Activated CD4-positive, alpha-beta T cell treated with anti-CD3 and anti-CD28 coated beads for 36 hours (primary cell): ENCODE results near the gene U2AF2. TPM values are rescaled to one million over a fixed set of nuclear protein-coding genes. Genes with fewer than 3 reads are reported as not detected.

Source experiments
- ATAC-seq: fragments of 200-7000 bp; cut with Tn5 transposase; one replicate; pipeline ENCODE4 v1.10.0; 2021; ENCODE audit warnings: mild to moderate bottlenecking, moderate library complexity
- CTCF ChIA-PET: fragments of 350-600 bp; sonication (Branson Sonifier 250); formaldehyde crosslinking; loops from one replicate; lab custom pipeline; 2021; ENCODE audit warnings: antibody characterized with exemption; lab: Charles Lee
- POLR2A ChIA-PET: fragments of 350-600 bp; sonication (Branson Sonifier 250); formaldehyde crosslinking; loops from one replicate; lab custom pipeline; 2021; ENCODE audit warnings: antibody characterized with exemption, inconsistent platforms; lab: Charles Lee
- DNase-seq: peaks from one replicate; pipeline ENCODE4 v3.0.0-alpha.2; 2020
- H3K27ac Mint-ChIP-seq: one replicate; pipeline ENCODE4 v1.8.0; 2021; ENCODE audit warnings: mixed read lengths
- H3K27me3 Mint-ChIP-seq: one replicate; pipeline ENCODE4 v1.8.0; 2021; ENCODE audit warnings: mixed read lengths
- H3K36me3 Mint-ChIP-seq: one replicate; pipeline ENCODE4 v1.8.0; 2021; ENCODE audit warnings: low read depth, mixed read lengths
- H3K4me1 Mint-ChIP-seq: one replicate; pipeline ENCODE4 v1.8.0; 2021; ENCODE audit warnings: mixed read lengths
- H3K4me3 Mint-ChIP-seq: one replicate; pipeline ENCODE4 v1.8.0; 2021; ENCODE audit warnings: mild to moderate bottlenecking, moderate library complexity, mixed read lengths
- H3K9me3 Mint-ChIP-seq: one replicate; pipeline ENCODE4 v1.8.0; 2021; ENCODE audit warnings: low read depth, mixed read lengths
- intact Hi-C, 2 experiments: fragments of 100-400 bp; cut with DNase I in 1 of 2; cut with micrococcal nuclease in 1 of 2; formaldehyde crosslinking; loops; one replicate each; pipeline versions ENCODE4 v1.14.2 to v1.15.1; 2022 to 2024; cut with DNase I, micrococcal nuclease
- total RNA-seq, 2 experiments: library from RNA; stranded (reverse); gene quantifications; one replicate each; pipeline ENCODE4 v1.2.3, GENCODE V29; 2021

The U2AF2 gene
- total RNA-seq, 2 experiments from 2014 or later: 252 to 292 TPM

DNA sequence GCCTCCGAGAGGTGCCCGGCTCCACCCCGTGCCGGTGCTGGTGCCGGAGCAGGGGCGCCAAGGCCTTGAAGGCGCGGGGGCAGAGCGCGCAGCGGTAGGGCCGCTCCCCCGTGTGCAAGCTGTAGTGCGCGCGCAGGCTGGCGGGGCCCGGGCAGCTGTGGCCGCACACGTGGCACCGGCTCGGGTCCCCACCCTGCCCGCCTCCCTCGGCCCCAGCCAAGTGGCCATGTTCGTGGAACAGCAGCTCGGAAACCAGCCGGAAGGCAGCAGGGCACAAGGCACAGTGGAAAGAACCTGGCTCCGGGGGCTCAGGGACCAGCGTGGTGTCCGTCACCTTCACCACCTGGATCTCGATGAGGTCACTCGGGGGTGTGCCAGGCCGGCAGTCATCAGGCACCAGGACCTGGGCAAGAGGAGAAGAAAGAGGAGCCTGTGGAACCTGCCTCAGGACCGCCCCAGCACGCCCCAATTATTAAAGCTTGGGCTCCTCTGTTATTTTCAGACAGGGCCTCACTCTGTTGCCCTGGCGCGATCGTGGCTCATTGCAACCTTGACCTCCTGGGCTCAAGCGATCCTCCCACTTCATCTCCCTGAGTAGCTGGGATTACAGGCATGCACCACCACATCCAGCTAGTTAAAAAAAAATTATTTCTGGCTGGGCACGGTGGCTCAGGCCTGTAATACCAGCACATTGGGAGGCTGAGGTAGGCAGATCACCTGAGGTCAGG lies 32.4 kb upstream of the U2AF2 start:
- no peak for DNase-seq
- POLR2A ChIA-PET: no interaction called here

DNA sequence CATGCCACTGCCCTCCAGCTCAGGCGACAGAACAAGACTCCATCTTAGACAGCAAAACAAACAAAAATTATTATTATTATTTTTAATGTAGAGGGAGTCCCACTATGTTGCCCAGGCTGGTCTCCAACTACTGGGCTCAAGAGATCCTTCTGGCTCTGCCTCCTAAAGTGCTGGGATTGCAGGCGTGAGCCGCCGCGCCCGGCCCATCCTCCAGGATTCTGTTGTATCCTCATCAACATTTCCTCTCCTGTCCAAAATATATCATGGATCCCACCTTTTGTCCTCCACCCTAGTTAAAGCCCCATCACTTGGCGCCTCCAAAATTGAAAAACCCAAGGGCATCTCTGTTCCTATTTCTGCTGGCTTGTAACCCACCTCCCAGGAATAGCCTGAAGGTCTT lies 31.7 kb upstream of the U2AF2 start:
- Mint-ChIP-seq H3K27me3 (no peaks in the 10 kb centered on the region), H3K36me3 (peaks cover 14% of the 10 kb centered on the region), H3K9me3 (no peaks in the 10 kb centered on the region), H3K4me1 (peaks cover 56% of the 10 kb centered on the region), H3K27ac (no peak overlapping the region), H3K4me3 (no peak overlapping the region)
- DNase-seq: no peak
- CTCF ChIA-PET: interaction anchor here (0.8 to 1.7 kb wide), 4 partner anchors 8 to 119 kb away, joined by 3 to 6 read pairs (median 4); no protein-coding TSS in a partner anchor
- no peak for ATAC-seq
- intact Hi-C loops: no loop called here
- POLR2A ChIA-PET: no interaction called here

More for the DNA sequence above, 32.4 kb upstream of the U2AF2 start:
- Mint-ChIP-seq H3K36me3 (peaks cover 17% of the 10 kb centered on the region), H3K27me3 (no peaks in the 10 kb centered on the region), H3K27ac (no peak overlapping the region), H3K4me1 (peaks cover 56% of the 10 kb centered on the region), H3K9me3 (no peaks in the 10 kb centered on the region), H3K4me3 (no peak overlapping the region)
- no peak for ATAC-seq
- CTCF ChIA-PET: interaction anchor here (0.6 to 1.7 kb wide), 5 partner anchors 9 to 479 kb away, joined by 3 to 6 read pairs (median 5); no protein-coding TSS in a partner anchor
- intact Hi-C loops: no loop called here

DNA sequence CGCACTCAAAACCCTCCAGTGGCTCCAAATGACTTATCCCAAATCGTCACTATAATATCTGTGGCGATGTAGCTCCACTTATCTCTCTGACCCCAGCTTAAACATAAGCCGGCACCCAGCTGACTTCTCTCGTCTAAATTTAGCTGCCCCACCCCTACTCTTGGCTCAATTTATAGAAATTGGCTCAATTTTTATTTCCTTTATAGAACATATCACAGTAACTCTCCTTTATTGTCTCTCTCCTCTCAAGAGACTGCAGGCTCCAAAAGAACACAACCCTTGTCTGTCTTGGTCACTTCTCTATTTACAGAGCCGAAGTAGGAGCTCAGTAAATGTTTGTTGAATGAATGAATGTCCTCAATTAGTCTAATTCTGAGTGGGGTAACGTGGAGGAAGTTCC lies 31.3 kb upstream of the U2AF2 start:
- H3K4me1 Mint-ChIP-seq: peaks cover 56% of the 10 kb centered on the region
- H3K27ac Mint-ChIP-seq: no peak overlapping the region
- POLR2A ChIA-PET: interaction anchor here (1.2 kb wide), 1 partner anchor 16 kb away, joined by 4 read pairs; no protein-coding TSS in a partner anchor
- CTCF ChIA-PET: interaction anchor here (1.4 to 1.7 kb wide), 4 partner anchors 8 to 119 kb away, joined by 4 to 7 read pairs (median 6); no protein-coding TSS in a partner anchor
- intact Hi-C loops: no loop called here
- H3K36me3 Mint-ChIP-seq: peaks cover 13% of the 10 kb centered on the region
- no peaks in the 10 kb centered on the region for H3K9me3 Mint-ChIP-seq
- peak overlapping the region; percentile 79 for H3K4me3 Mint-ChIP-seq
- ATAC-seq: no peak
- H3K27me3 Mint-ChIP-seq: no peaks in the 10 kb centered on the region
- DNase-seq: no peak

DNA sequence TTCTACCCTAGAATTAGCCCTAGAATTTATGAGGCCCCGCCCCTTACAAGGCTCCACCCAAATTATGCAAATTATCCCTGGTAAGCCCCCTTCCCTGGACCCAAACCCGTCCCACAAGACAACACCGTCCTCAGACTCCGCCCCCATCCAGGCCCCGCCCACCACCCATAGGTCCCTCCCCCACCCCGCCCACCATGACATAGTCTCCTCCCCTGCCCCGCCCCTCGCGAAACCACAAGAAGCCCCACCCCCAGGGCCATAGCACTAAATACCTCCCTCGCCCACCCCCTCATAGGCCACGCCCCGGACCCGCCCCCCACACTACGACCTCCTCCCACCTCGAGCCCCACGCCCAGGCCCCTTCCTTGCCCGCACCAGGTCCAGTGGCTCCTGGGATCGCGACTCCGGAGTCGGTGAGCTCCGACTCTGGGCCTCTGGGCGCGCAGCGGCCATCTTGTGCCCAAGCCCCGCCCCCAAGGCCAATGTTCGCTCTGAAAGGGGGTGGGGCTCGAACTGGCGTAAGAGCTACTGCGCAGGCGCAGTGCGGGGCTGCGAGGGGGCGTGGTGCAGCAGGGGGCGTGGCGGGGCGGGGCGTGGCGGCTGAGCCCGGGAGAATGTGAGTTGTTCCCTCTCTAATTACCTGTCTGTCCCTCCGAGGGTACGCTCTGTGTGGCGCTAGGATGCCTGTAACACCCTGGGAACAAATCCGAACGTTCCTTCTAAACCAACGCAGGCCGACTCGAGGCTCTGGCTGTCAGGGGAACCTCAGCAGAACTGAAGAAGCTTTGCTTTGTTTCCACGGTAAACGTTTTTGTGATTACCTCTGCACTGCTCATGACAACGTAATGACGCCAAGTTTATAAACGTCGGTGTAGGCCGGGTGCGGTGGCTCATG lies 30.5 kb upstream of the U2AF2 start, which contains the start of gene ZNF784:
Gene ZNF784, minus strand, starts transcription at position 458 of the 895 bp plus-strand sequence. Its CDS starts 5 bp downstream, at position 453.
- H3K4me3 Mint-ChIP-seq: peak within 1 kb of the TSS; percentile 79
- DNase-seq: peak; percentile 97
- POLR2A ChIA-PET: interaction anchor here (0.6 to 1.4 kb wide), 9 partner anchors 9 to 365 kb away, joined by 3 to 8 read pairs (median 4); partner anchors contain the start of genes FIZ1 and U2AF2
- no peaks in the 10 kb centered on the region for H3K27me3 Mint-ChIP-seq
- intact Hi-C loops: loop anchor here (1.0 kb wide), 12 partner anchors 19 to 1161 kb away; partner anchors contain the start of genes FIZ1 (in 2 of the 2), DNAAF3 (in 1 of the 2), HSPBP1 (in 1 of the 2) and ISOC2 (in 1 of the 2)
- CTCF ChIA-PET: interaction anchor here (0.5 to 2.9 kb wide), 12 partner anchors 9 to 631 kb away, joined by 3 to 20 read pairs (median 6); partner anchors contain the start of gene ZNF865
- peaks cover 10% of the 10 kb centered on the region for H3K36me3 Mint-ChIP-seq
- peaks cover 53% of the 10 kb centered on the region for H3K4me1 Mint-ChIP-seq
- H3K9me3 Mint-ChIP-seq: no peaks in the 10 kb centered on the region
- peak; percentile 70 for ATAC-seq
- peak within 1 kb of the TSS; percentile 85 for H3K27ac Mint-ChIP-seq

DNA sequence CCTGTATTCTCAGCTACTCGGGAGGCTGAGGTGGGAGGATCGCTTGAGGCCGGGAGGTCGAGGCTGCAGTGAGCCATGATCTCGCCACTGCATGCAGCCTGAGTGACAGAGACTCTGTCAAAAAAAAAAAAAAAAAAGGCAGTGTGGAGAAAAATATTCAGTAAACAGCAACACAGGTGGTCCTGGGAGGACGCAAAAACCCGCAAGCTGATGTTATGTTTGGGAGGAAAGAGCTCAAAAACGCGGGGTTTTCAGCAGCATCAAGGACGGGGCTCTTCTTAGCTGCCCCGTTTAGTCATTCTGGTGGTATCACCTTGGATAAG lies 29.9 kb upstream of the U2AF2 start:
- Mint-ChIP-seq H3K36me3 (peaks cover 7% of the 10 kb centered on the region), H3K27ac (peak overlapping the region; percentile 85), H3K4me1 (peaks cover 49% of the 10 kb centered on the region), H3K4me3 (peak overlapping the region; percentile 79), H3K27me3 (no peaks in the 10 kb centered on the region), H3K9me3 (no peaks in the 10 kb centered on the region)
- intact Hi-C loops: no loop called here
- CTCF ChIA-PET: interaction anchor here (0.7 to 2.9 kb wide), 11 partner anchors 9 to 371 kb away, joined by 3 to 20 read pairs (median 6); partner anchors contain the start of gene ZNF865
- no peak for ATAC-seq
- POLR2A ChIA-PET: interaction anchor here (0.6 to 1.4 kb wide), 10 partner anchors 8 to 366 kb away, joined by 3 to 8 read pairs (median 4); partner anchors contain the start of genes FIZ1 and U2AF2
- no peak for DNase-seq

DNA sequence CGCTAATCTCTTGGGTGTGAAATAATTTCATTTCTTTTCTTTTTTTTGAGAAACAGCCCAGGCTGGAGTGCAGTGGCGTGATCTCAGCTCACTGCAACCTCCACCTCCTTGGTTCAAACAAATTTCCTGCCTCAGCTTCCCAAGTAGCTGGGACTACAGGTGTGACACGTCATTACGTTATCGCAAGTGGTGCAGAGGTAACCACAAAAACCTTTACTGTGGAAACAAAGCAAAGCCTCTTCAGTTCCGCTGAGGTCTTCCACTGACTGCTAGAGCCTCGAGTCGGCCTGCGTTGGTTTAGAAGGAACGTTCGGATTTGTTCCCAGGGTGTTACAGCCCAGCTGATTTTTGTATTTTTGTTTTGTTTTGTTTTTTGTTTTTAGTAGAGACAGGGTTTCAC lies 28.5 kb upstream of the U2AF2 start:
- Mint-ChIP-seq H3K27ac (no peak overlapping the region), H3K4me1 (peaks cover 35% of the 10 kb centered on the region), H3K9me3 (no peaks in the 10 kb centered on the region), H3K27me3 (no peaks in the 10 kb centered on the region), H3K4me3 (peak overlapping the region; percentile 6), H3K36me3 (peaks cover 1% of the 10 kb centered on the region)
- peak; percentile 56 for ATAC-seq
- CTCF ChIA-PET: interaction anchor here (0.5 to 2.9 kb wide), 13 partner anchors 10 to 484 kb away, joined by 3 to 20 read pairs (median 3); partner anchors contain the start of gene ZNF865
- intact Hi-C loops: loop anchor here in 1 of 2 experiments (1.0 kb wide), 1 partner anchor 110 kb away; no protein-coding TSS in a partner anchor
- DNase-seq: peak; percentile 70
- POLR2A ChIA-PET: interaction anchor here (0.7 to 1.0 kb wide), 3 partner anchors 11 to 1737 kb away, joined by 3 read pairs; no protein-coding TSS in a partner anchor

DNA sequence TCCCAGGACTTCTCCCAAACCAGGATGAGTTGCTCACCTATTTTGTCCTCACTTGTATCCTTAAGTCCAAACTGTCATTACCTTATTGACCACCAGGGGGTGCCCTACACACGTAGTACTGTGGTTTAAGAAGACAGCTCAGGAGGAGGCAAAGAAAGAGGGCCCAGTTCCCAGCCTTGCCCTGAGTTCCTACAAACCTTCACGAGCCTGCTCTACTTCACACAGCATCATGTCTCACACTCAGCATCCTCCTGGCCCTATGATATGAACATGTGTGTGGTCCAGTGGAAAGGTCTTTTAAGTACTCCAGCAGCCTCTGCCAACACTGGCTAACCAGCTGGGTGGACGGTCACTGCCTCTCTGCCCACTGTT lies 22.4 kb upstream of the U2AF2 start:
- intact Hi-C loops: loop anchor here (1.0 to 5.0 kb wide), 3 partner anchors 21 to 435 kb away; no protein-coding TSS in a partner anchor
- Mint-ChIP-seq H3K4me1 (peaks cover 37% of the 10 kb centered on the region), H3K27ac (peak overlapping the region; percentile 37), H3K36me3 (peaks cover 15% of the 10 kb centered on the region), H3K27me3 (no peaks in the 10 kb centered on the region), H3K9me3 (no peaks in the 10 kb centered on the region), H3K4me3 (peak overlapping the region; percentile 30)
- CTCF ChIA-PET: interaction anchor here (0.6 to 4.0 kb wide), 32 partner anchors 8 to 642 kb away, joined by 3 to 33 read pairs (median 8); partner anchors contain the start of genes ISOC2, U2AF2, UBE2S and ZNF581
- peak; percentile 43 for ATAC-seq
- peak; percentile 93 for DNase-seq
- POLR2A ChIA-PET: interaction anchor here (1.0 to 1.4 kb wide), 3 partner anchors 8 to 24 kb away, joined by 3 to 5 read pairs (median 4); partner anchors contain the start of gene ZNF784

DNA sequence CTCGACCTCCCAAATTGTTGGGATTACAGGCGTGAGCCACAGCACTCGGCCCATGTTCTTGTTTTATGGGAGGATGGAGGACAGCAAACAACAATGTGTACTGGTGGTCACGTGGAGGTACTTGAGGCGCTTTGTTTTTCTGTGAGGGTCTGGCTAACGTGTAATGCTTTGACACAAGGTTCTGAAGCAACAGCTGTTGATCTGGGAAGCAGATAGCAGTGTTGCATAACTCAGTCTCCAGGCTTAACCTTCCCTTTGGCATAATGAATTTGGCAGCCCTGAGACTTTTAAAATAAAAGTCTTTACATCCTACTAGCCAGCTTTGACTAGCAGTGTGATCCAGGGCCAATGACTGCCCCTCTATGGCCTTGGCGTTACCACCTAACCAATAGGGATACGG lies 21.0 kb upstream of the U2AF2 start:
- DNase-seq (no peak), ATAC-seq (no peak)
- POLR2A ChIA-PET: interaction anchor here (1.3 kb wide), 1 partner anchor 8 kb away, joined by 3 read pairs; no protein-coding TSS in a partner anchor
- Mint-ChIP-seq H3K36me3 (peaks cover 24% of the 10 kb centered on the region), H3K27me3 (no peaks in the 10 kb centered on the region), H3K9me3 (no peaks in the 10 kb centered on the region), H3K27ac (no peak overlapping the region), H3K4me3 (peak overlapping the region; percentile 95), H3K4me1 (peaks cover 47% of the 10 kb centered on the region)
- CTCF ChIA-PET: interaction anchor here (1.0 to 4.0 kb wide), 14 partner anchors 9 to 176 kb away, joined by 3 to 33 read pairs (median 11); partner anchors contain the start of genes ISOC2, U2AF2, ZNF581 and ZNF628
- intact Hi-C loops: loop anchor here (1.0 to 5.0 kb wide), 5 partner anchors 9 to 433 kb away; partner anchors contain the start of genes FIZ1 (in 1 of the 2), ZNF579 (in 1 of the 2) and ZNF581 (in 1 of the 2)

DNA sequence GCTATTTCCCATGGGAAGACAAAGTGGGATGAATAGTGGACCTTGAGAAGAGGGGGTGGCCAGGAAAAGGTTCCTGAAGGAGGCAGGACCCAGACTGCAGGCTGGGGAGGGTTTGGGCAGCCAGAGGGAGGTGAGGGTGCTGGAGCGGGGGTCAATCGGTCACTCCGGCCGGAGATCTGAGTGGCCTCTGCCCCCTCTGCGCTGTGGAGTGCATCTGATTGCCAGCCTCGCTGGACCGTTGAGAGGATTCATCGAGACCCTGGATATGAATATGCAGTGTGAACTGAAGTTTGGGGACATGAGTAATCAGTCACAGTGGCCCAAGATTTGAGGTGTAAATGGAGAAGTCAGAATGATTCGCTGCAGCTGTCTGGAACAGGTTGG lies 19.5 kb upstream of the U2AF2 start:
- Mint-ChIP-seq H3K27me3 (no peaks in the 10 kb centered on the region), H3K9me3 (no peaks in the 10 kb centered on the region), H3K4me3 (peak overlapping the region; percentile 95), H3K36me3 (peaks cover 31% of the 10 kb centered on the region), H3K27ac (peak overlapping the region; percentile 100), H3K4me1 (peaks cover 60% of the 10 kb centered on the region)
- ATAC-seq (peak; percentile 19), DNase-seq (peak; percentile 46)
- intact Hi-C loops: loop anchor here (1.0 to 2.0 kb wide), 3 partner anchors 8 to 55 kb away; partner anchors contain the start of genes FIZ1 (in 1 of the 2), ZNF579 (in 1 of the 2) and ZNF581 (in 1 of the 2)
- CTCF ChIA-PET: interaction anchor here (0.6 to 3.1 kb wide), 2 partner anchors 48 to 150 kb away, joined by 3 to 11 read pairs; no protein-coding TSS in a partner anchor
- POLR2A ChIA-PET: no interaction called here
